ENCODE measurements around the gene KLHL12.
"Not testable (repeated sequence)": the region's sequence is repeated elsewhere in the genome, so short reads cannot be mapped to it uniquely, and the experiment has no call there.

KLHL12 gene

DNA sequence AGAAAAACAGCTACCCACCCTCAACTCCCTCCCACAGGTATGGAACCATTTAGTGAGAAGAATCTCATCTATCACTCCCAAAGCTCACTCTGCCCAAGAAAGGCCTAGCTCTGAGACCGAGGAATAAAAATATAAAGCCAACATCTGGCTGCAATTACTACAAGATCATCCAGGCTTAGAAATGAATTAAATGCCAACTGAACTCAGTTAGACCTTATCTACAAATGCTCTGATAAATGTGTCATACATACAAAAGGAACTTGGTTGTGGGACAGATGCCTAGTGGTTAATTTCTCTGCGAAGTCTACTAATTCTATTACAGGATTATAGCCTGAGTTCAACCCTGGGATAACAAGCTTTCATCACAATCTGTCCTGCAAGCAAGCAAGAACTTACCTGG lies 24.4 kb upstream of the KLHL12 start:
- DNase-seq (ENCODE audit: low read depth): peak; percentile 7

DNA sequence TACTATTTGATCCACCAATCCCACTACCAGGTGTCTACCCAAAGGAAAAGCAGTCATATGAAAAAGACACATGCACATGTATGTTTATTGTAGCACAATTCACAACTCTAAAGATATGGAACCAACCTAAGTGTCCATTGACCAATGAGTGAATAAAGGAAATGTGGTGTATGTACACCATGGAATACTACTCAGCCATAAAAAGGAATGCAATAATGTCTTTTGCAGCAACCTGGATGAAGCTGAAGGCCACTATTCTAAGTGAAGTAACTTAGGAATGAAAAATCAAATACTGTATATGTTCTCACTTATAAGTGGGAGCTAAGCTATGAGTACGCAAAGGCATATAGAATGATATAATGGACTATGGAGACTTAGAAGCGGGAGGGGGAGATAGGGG lies 18.4 kb upstream of the KLHL12 start:
- DNase-seq (ENCODE audit: low read depth): no peak

GRCh38 chr1:202944438-202944921 lies 17.4 kb upstream of the KLHL12 start:
- no peak for DNase-seq (ENCODE audit: low read depth)

DNA sequence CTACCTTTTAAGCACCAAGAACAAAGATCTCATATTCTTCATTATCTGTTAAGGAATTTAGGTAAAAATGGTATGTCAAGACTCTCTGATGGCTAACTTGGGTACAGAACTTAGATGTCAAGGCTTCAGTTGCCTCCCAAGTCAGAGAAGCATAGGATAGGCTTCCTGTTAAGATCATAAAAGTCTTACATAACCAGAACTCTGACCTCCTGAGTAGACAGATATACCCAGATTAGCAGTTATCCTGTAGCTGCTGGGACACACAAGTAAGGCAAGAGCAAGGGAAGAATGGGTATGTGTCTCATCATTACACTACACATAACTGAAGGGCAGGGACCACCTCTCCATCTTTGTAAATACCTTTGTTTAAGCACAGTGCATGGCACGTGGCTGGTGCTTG lies 15.4 kb upstream of the KLHL12 start:
- no peak for DNase-seq (ENCODE audit: low read depth)

DNA sequence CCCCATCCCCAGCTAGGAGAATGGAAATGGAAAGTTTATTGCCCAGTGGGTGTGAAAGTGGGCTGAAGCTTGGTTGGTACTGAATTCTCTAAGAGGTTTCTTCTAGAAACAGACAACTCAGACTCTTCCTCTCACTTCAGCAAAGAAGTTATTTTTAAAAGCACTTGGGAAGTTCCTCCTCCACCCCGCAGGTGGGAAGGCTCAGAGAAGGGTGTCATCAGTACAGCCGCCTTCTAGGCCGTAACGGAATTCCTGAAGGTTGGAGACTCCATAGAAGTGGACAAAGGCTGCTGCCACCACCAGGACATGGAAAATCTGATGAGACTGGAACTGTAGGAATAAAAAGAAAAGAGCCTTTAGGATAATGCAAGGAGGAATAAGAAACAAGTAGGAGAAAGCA lies 14.3 kb upstream of the KLHL12 start:
- DNase-seq (ENCODE audit: low read depth): no peak

GRCh38 chr1:202940561-202940960 lies 13.5 kb upstream of the KLHL12 start:
- DNase-seq (ENCODE audit: low read depth): no peak

DNA sequence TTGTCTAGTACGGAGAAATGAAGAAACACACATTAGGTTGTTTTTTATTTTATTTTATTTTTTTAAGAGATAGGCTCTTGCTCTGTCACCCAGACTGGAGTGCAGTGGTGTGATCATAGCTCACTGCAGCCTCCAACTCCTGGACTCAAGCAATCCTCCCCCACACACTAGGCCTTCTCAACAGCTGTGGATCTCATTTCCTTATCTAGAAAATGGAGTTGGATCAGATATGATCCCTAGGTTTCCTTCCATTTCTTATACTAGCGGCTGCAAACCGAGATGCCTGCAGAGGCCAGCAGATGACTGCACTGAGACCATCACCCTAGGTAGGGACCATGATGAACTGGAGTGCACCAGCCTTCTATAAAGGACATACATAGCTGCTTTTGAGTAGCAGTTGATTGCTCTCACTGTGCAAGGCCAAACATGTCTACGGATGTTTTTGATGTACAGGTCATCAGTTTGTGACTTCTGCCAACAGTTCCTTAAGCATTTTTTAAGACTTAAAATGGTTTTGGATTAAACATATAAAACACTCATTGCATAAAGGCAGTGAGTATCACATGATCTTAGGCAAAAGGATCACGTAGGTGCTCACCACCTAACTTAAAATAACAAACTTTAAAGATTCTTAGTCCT lies 11.4 kb upstream of the KLHL12 start:
- no peak for DNase-seq (ENCODE audit: low read depth)

- DNase-seq (ENCODE audit: low read depth): not testable (repeated sequence)
Observed at GRCh38 chr1:202936409-202936808, 9.4 kb upstream of the KLHL12 start.

DNA sequence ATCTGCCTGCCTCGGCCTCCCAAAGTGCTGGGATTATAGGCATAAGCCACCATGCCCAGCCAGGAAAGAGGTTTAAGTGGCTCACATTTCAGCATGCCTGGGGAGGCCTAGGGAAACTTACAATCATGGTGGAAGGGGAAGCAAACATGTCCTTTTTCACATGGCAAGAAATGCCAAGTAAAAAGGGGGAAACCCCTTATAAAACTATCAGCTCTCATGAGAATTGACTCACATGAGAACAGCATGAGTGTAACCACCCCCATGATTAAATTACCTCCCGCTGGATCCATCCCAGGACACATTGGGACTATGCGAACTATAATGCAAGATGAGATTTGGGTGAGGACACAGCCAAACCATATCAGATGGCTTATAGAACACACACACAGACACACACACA lies 8.8 kb upstream of the KLHL12 start:
- DNase-seq (ENCODE audit: low read depth): no peak

DNA sequence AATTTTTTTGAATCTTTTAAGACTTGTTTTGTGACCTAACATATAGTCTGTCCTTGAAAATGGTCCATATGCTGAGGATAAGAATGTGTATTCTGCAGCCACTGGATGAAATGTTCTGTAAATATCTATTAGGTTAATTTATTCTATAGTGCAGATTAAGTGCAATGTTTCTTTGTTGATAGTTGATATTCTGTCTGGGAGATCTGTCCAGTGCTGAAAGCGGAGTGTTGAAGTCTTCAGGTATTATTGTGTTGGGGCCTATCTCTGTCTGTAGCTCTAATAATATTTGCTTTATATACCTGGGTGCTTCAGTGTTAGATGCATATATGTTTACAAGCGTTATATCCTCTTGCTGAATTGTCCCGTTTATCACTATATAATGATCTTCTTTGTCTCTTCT lies 7.7 kb upstream of the KLHL12 start:
- no peak for DNase-seq (ENCODE audit: low read depth)

DNA sequence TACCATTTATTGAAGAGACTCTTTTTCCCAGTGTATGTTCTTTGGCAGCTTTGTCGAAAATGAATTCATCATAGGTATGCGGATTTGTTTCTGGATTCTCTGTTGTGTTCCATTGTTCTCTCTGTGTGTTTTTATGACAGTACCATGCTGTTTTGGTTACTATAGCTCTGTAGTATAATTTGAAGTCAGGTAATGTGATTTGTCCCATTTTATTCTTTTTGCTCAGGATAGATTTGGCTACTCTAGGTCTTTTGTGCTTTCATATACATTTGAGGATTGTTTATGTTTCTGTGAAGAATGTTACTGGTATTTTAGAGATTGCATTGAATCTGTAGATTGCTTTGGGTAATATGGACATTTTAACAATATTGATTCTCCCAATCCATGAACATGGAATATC lies 5.4 kb upstream of the KLHL12 start:
- no peak for DNase-seq (ENCODE audit: low read depth)

DNA sequence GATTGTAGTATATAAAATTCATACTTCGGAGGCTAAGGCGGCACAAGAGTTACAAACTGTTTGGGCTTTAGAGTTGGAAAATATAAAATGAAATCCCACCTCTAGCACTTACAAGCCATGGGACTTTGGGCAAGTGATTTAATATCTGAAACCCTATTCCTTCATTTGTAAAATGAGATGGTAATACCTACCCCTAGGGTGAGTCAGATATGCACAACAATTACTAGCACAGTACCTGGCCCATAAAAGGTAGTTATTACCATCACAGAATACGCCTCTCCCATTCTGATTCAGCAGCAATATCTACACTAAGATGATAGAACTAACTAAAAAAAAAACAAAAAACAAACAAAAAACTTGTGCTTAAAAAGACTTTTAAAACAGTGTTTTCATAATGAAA lies 3.5 kb downstream of the KLHL12 start:
- no peak for DNase-seq (ENCODE audit: low read depth)

DNA sequence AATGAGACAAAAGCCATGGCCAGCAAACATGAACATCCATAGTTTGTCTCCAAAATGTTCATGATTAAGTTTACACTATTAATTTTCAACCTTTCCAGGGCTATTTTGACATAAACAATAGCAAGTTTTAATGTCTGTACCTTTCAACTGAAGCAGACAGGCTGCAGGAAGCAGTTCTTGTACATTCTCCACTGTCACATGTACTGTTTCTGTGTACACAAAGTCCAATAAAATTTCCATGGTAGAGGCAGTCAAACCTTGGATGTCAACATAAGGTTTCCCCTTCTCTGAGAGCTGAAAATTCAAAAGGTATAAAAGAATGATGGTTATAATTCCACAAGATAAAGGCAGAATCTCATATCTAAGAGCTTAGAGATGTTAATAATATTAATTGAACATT lies 7.4 kb downstream of the KLHL12 start:
- no peak for DNase-seq (ENCODE audit: low read depth)

DNA sequence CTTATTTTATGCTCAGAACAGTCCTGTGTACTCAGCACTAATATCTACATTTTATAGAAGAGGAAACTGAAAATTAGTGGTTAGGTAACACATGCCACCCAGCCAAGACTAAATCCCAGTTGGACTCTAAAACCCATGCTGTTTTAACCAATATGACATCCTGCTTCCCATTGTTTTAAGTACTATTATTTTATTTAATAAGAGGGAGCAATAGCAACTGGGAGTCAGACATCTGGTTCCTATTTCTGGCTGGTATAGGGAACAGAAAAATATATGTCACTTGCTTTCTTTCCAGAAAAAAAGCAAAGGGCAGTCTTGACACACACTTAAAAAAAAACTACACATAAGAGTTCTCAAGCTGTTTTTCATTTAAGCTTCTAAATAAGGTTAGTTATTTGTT lies 11.9 kb downstream of the KLHL12 start:
- no peak for DNase-seq (ENCODE audit: low read depth)

- not testable (repeated sequence) for DNase-seq (ENCODE audit: low read depth)
Observed at GRCh38 chr1:202912476-202912875, 14.6 kb downstream of the KLHL12 start.

DNA sequence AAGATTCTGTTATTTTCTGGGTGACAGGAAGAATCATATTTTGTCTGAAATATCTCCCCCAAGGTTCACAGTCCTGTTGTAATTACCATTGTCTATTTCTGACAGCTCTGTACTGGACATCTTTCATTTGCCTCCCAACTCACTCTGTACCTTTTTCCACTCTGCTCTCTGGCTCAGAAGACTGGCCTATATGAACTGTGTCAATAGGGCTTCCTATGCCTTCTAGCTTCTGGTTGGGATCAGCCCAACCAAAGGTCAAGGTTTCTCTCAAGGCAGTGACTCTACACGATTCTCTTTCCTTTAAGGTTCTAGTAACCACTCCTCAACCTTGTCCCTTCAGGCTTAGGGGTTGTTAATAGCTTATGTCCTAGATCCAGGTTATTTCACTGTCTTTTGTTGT lies 17.5 kb downstream of the KLHL12 start:
- DNase-seq (ENCODE audit: low read depth): no peak

DNA sequence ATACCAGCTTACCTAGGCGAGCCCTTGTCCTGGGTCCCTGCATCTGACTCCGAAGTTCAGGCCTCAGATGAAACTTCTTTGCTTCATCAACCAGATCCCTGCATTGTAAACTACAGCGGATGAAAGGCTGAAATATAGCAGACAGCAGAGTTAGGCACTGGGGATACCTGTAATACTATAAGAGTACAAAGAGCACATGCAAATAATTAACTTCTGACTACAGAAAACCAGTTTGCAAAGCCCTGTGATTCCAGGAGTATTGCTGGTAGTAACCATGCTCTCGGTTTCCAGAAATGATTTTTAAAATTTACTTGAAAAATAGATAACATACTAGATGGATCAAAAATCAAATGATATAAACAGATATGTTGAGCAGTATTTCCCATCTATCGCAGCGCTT lies 18.0 kb downstream of the KLHL12 start:
- no peak for DNase-seq (ENCODE audit: low read depth)

GRCh38 chr1:202905331-202905730 lies 21.7 kb downstream of the KLHL12 start:
- DNase-seq (ENCODE audit: low read depth): no peak

DNA sequence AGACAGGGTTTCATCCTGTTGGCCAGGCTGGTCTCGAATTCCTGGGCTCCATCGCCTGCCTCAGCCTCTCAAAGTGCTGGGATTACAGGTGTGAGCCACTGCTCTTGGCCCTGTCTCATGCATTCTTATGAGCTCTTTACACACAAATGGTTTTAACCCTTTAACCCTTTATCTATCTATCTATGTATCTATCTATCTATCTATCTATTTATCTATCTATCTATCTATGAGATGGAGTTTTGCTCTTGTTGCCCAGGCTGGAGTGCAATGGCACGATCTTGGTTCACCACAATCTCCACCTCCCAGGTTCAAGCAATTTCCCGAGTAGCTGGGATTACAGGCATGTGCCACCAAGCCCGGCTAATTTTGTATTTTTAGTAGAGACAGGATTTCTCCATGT lies 23.2 kb downstream of the KLHL12 start:
- DNase-seq (ENCODE audit: low read depth): not testable (repeated sequence)

DNA sequence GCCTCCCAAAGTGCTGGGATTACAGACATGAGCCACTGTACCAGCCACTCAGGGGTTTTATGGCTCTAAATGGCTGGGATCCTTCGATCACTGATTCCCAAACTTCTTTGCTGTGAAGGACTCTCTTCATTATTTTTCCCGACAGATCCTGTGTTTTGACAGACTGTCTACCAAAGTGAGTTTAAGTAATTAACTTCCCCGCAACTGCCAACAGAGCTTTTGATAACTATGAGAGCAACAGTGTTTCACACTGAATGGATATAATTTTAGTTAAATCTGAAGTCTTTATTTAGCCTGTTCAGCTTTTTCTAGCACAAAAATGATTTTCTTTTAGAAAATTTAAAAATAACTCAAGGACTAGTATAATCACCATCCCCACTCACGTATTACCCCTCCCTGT lies 25.5 kb downstream of the KLHL12 start:
- DNase-seq (ENCODE audit: low read depth): no peak

DNA sequence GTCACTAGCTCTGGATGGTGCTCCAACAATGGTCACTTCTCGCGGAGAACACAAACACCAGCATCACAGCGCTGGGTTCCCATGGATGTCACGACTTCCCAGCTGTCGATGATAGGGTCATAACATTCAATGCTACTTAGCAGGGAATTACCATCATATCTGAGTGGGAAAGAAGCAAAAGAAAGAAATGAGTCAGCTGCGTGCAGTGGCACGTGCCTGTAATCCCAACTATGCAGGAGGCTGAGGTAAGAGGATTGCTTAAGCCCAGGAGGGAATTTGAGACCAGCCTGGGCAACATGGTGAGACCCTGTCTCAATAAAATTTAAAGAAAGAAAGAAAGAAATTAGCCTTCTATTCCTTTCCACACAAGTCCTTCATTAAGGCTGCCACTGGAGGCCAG lies 34.5 kb downstream of the KLHL12 start:
- DNase-seq (ENCODE audit: low read depth): no peak

GRCh38 chr1:202890392-202890791 lies 36.6 kb downstream of the KLHL12 start:
- peak; percentile 77 for DNase-seq (ENCODE audit: low read depth)

DNA sequence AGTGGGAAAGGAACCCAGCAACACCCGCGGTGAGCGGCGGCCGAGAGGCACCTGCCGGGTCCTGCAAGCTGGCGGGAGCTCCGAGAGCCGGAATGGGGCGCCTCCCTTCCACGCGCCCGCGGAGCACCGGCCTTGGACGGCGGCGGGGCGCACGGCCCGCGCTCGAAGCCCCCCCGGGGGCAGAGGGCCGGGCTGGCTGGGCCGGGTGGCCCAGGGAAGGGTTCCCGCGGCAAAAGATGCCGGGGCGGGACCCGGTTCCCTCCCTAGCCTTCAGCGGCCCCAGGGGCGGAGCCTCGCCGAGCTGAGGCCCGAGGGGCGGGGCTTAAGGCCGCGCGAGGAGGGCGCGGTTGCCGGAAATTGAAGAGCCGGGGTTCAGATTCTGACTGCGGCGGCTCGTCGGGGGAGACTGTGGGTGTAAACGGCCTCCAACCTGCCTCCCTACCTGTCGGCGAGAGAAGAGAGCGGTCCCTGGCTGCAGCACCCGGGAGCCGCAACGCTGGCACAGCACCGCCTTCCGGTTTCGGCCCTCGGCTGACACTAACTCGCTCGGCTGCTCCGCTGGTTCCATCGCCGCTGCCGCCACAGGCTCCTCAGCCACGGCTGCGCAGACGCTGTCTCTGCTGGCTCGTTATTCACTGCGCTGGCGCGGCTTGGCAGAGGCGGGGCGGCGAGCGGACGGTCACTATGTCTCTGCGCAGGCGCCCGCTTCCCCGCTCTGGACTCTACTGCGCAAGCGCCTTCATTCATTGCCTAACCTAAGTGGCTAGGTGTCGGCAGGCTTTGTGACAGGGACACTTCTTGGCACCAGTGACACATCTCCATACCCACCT lies 38.3 kb downstream of the KLHL12 start, which contains the start of gene RABIF:
Gene RABIF, minus strand, starts transcription at position 619 of the 830 bp plus-strand sequence. Its CDS starts 51 bp downstream, at position 568.
- peak; percentile 96 for DNase-seq (ENCODE audit: low read depth)

- DNase-seq (ENCODE audit: low read depth): peak; percentile 54
Observed at GRCh38 chr1:202888221-202888530, 38.9 kb downstream of the KLHL12 start.

Data from EH (cell line).